Testis (tissue), 3 donors: ENCODE data around the gene ZGLP1. TPM values are rescaled to one million over a fixed set of nuclear protein-coding genes. Genes with fewer than 3 reads are reported as not detected.
A peak's percentile ranks its signal among the peaks of the same experiment; 100 is the strongest.

Experiments used
- DNase-seq: peaks from one replicate; pipeline ENCODE4 v3.0.0-alpha.2; 2019
- H3K27ac ChIP-seq, 2 donors: fragments of 200-600 bp; sonication (generic); one replicate each; pipeline ENCODE4 v1.5.1; 2019
- H3K27me3 ChIP-seq: fragments of 200-600 bp; sonication (generic); one replicate; pipeline ENCODE4 v1.5.1; 2019
- H3K36me3 ChIP-seq: fragments of 200-600 bp; sonication (generic); one replicate; pipeline ENCODE4 v1.5.1; 2017; ENCODE audit warnings: low read depth; ENCODE audit errors: missing control alignments
- H3K4me1 ChIP-seq: fragments of 200-600 bp; sonication (generic); one replicate; pipeline ENCODE4 v1.5.1; 2019
- H3K4me3 ChIP-seq, 2 donors: fragments of 200-600 bp; sonication (generic); one replicate each; pipeline ENCODE4 v1.5.1; 2017 to 2019
- H3K9me3 ChIP-seq: fragments of 200-600 bp; sonication (generic); one replicate; pipeline ENCODE4 v1.5.1; 2017
- POLR2A ChIP-seq: fragments of 450-650 bp; IDR thresholded peaks from one replicate; pipeline ENCODE4 v1.6.1; 2017; ENCODE audit warnings: antibody characterized with exemption, mild to moderate bottlenecking, moderate library complexity
- WGBS, 2 donors: methylation state at CpG; one replicate each; pipeline ENCODE4 v1.1.5; 2018; 5-methylcytosine and 5-hydroxymethylcytosine counted together
- intact Hi-C: fragments of 100-400 bp; cut with DNase I; formaldehyde crosslinking; loops from one replicate; pipeline ENCODE4 v1.15.1; 2023; ENCODE audit warnings: low total_unique reads
- polyA plus RNA-seq: library from polyadenylated mRNA; stranded (reverse); fragments of 350-450 nt; fragmentation: Illumina TruSeq; extraction: RNeasy Lipid Tissue Mini Kit (QIAGEN cat#74804); gene quantifications from one replicate; pipeline ENCODE4 v1.2.3, GENCODE V29; 2014; ENCODE audit warnings: low read depth, low replicate concordance; ENCODE audit not compliant: insufficient read depth
- total RNA-seq, 2 donors: library from RNA; depleted of rRNA; stranded (reverse); fragments of >200 nt; gene quantifications; one replicate each; pipeline ENCODE4 v1.2.3, GENCODE V29; 2016
- TF ChIP-seq, protein P1 (sequence below), 3 experiments: fragments of 450-650 bp in 2 of 3; fragments of 200-600 bp in 1 of 3; sonication (generic) in 1 of 3; IDR thresholded peaks; one replicate each; pipeline ENCODE4 v1.5.1; 2016 to 2019; ENCODE audit warnings: antibody characterized with exemption in 3 of 3, mild to moderate bottlenecking in 2 of 3, moderate library complexity in 1 of 3

The ZGLP1 gene
- total and polyA plus RNA-seq, 3 donors from 2014 or later = 10.5 to 22.1 (median 12.8) TPM

DNA sequence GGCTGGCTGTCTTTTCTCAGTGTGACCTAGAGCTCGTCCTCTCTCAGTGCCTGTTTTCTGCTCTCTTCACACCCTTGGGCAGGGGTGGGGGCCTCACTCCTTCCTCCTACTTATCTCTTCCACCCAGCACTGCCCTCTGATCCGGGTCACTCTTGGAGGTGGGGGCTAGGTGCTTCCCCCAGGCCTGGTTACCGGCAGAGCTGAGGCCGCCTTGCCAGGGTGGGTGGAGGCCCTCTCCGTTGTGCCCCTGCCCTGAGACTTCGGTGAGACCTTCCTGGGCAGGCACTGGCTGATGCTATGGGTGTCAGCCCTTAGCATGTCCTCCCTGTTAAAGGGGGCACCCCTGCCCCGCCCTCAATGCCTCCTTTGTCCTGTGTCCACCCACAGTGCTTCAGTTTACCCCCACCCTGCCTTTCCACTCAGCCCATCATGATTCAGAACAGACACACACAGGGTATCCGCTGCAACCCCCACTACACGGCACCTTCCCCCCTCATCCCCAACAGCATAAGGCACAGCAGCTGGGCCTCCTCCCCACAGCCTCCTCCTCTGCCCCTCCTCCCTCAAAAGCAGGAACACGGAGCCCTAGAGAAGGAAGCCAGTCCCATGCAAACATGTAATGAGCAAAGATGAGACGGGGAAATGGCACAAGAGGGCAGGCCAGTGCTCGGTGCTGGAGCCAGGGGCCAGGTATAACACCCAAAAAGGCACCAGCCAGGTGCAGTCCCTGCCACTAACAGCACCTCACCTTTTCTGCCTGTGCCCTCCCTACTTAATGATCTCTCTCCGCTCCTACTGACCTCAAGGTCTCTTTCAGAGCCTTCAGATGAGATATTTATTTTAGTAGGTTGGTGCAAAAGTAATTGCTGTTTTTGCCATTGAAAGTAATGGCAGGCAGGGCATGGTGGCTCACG is 9.8 kb downstream of the ZGLP1 start:
- intact Hi-C loops = no loop called here
- 55 to 59% methylated on average over 14 of the region's 14 CpGs for WGBS, 2 donors
- no peak overlapping the region for H3K4me3 ChIP-seq
- no peaks in the 10 kb centered on the region for H3K36me3 ChIP-seq
- H3K27me3 ChIP-seq = no peaks in the 10 kb centered on the region
- TF ChIP-seq, protein P1, sequence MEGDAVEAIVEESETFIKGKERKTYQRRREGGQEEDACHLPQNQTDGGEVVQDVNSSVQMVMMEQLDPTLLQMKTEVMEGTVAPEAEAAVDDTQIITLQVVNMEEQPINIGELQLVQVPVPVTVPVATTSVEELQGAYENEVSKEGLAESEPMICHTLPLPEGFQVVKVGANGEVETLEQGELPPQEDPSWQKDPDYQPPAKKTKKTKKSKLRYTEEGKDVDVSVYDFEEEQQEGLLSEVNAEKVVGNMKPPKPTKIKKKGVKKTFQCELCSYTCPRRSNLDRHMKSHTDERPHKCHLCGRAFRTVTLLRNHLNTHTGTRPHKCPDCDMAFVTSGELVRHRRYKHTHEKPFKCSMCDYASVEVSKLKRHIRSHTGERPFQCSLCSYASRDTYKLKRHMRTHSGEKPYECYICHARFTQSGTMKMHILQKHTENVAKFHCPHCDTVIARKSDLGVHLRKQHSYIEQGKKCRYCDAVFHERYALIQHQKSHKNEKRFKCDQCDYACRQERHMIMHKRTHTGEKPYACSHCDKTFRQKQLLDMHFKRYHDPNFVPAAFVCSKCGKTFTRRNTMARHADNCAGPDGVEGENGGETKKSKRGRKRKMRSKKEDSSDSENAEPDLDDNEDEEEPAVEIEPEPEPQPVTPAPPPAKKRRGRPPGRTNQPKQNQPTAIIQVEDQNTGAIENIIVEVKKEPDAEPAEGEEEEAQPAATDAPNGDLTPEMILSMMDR (IDR thresholded peaks at IDR 0.05) = no peak
- TF ChIP-seq POLR2A = no peak
- no peaks in the 10 kb centered on the region for H3K9me3 ChIP-seq
- H3K4me1 ChIP-seq = peaks cover 6% of the 10 kb centered on the region
- no peak overlapping the region for H3K27ac ChIP-seq
- no peak for DNase-seq

DNA sequence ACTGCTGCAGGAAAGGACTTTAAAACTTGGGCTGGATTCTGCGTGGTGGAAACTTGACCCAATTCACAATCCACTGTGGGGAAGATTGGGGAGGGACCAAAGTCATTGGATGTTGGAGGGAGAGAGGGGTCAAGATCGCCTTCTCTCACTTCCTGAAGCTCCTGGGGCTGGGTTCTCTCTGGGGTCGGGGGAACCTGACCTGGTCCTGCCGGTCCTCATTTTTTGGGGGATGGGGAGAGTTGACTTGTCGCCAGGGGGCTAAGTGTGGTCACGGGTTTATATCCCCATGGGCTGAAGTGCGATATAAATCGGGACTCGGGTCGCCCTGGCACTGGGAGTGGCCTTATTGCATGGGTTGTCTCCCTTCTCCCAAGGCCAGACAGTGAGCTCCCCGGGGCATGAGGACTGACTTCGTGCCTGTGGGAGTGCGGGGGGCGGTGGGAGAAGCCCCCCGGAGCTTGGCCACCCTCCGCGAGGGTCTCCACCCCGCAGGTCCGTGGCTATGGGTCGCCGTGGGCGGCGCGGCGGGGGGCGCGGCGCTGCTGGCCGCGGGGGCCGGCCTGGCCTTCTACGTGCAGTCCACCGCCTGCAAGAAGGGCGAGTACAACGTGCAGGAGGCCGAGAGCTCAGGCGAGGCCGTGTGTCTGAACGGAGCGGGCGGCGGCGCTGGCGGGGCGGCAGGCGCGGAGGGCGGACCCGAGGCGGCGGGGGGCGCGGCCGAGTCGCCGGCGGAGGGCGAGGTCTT is 13.6 kb downstream of the ZGLP1 start:
- TF ChIP-seq POLR2A = no peak
- TF ChIP-seq, protein P1 (IDR thresholded peaks at IDR 0.05) = no peak
- Histone ChIP-seq H3K9me3 (no peaks in the 10 kb centered on the region), H3K4me3 (no peak overlapping the region), H3K4me1 (peaks cover 11% of the 10 kb centered on the region), H3K27me3 (peaks cover 5% of the 10 kb centered on the region), H3K27ac (no peak overlapping the region), H3K36me3 (no peaks in the 10 kb centered on the region)
- 4 to 9% methylated on average over 5 to 47 of the region's 58 CpGs for WGBS, 2 donors
- no peak for DNase-seq
- intact Hi-C loops = no loop called here

DNA sequence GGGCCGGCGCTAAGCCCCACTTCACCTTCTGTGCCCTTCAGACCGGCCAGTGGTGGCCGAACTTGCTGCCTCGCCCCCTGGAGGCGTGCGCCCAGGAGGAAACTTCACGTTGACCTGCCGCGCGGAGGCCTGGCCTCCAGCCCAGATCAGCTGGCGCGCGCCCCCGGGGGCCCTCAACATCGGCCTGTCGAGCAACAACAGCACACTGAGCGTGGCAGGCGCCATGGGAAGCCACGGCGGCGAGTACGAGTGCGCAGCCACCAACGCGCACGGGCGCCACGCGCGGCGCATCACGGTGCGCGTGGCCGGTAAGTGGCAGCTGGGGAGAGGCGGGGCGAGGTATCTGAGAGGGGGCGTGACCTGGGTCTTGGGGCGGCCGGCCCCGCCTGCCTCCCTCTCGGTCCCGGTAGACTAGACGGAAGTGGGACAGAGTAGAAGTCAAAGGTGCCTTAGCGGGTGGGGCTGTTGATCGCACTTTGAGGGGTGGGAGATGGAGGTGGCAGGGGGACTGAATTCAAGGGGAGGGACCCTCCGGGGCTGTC is 14.2 kb downstream of the ZGLP1 start:
- intact Hi-C loops = no loop called here
- Histone ChIP-seq H3K4me1 (peaks cover 17% of the 10 kb centered on the region), H3K27ac (no peak overlapping the region), H3K36me3 (no peaks in the 10 kb centered on the region), H3K9me3 (no peaks in the 10 kb centered on the region), H3K4me3 (no peak overlapping the region), H3K27me3 (peaks cover 5% of the 10 kb centered on the region)
- TF ChIP-seq, protein P1 (IDR thresholded peaks at IDR 0.05) = no peak
- TF ChIP-seq POLR2A = no peak
- WGBS, 2 donors = 0 to 2% methylated on average over 10 to 43 of the region's 48 CpGs
- peak; percentile 39 for DNase-seq

DNA sequence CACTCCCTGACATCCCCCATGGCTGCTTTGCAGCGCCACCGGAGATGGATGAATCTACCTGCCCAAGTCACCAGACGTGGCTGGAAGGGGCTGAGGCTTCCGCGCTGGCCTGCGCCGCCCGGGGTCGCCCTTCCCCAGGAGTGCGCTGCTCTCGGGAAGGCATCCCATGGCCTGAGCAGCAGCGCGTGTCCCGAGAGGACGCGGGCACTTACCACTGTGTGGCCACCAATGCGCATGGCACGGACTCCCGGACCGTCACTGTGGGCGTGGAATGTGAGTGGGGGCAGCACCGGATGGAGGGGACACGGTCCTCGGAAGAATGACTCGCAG is 15.3 kb downstream of the ZGLP1 start:
- intact Hi-C loops = no loop called here
- Histone ChIP-seq H3K27ac (no peak overlapping the region), H3K9me3 (no peaks in the 10 kb centered on the region), H3K4me3 (no peak overlapping the region), H3K36me3 (no peaks in the 10 kb centered on the region), H3K27me3 (peaks cover 5% of the 10 kb centered on the region), H3K4me1 (peaks cover 26% of the 10 kb centered on the region)
- TF ChIP-seq POLR2A = no peak
- TF ChIP-seq, protein P1 (IDR thresholded peaks at IDR 0.05) = no peak
- WGBS, 2 donors = 0 to 8% methylated on average over 2 to 25 of the region's 25 CpGs
- DNase-seq = no peak
